K562 (cell line): ENCODE measurements around the gene H3-3A. TPM values are rescaled to one million over a fixed set of nuclear protein-coding genes. Genes with fewer than 3 reads are reported as not detected.
A peak's percentile ranks its signal among the peaks of the same experiment; 100 is the strongest.

ENCODE experiments used
- ATF3 ChIP-seq, 2 experiments: fragments of 450-650 bp in 1 of 2; sonication (generic) in 1 of 2; formaldehyde crosslinking in 1 of 2; IDR thresholded peaks in 1 of 2; conservative IDR thresholded peaks in 1 of 2; 2 replicates each; pipeline versions ENCODE4 v1.6.1 to v1.8.1; 2016 to 2023; ENCODE audit warnings: mild to moderate bottlenecking in 2 of 2, moderate library complexity in 2 of 2, inconsistent platforms in 1 of 2, missing genetic modification reagents in 1 of 2
- E2F5 ChIP-seq: sonication (generic); formaldehyde crosslinking; IDR thresholded peaks from 2 replicates; pipeline ENCODE4 v1.8.0; 2022; ENCODE audit warnings: mild to moderate bottlenecking, missing genetic modification reagents
- FOXK2 ChIP-seq, 2 experiments: fragments of 450-650 bp; IDR thresholded peaks in 1 of 2; conservative IDR thresholded peaks in 1 of 2; 2 replicates each; pipeline ENCODE4 v1.6.1; 2016; ENCODE audit warnings: low read depth in 2 of 2, mild to moderate bottlenecking in 1 of 2
- GATA2 ChIP-seq: sonication (generic); formaldehyde crosslinking; IDR thresholded peaks from 2 replicates; pipeline ENCODE4 v1.4.0; 2020; ENCODE audit warnings: mild to moderate bottlenecking, missing genetic modification reagents
- JUNB ChIP-seq: fragments of 450-650 bp; formaldehyde crosslinking; conservative IDR thresholded peaks from 2 replicates; pipeline ENCODE4 v1.4.0; 2020; ENCODE audit warnings: mild to moderate bottlenecking
- KHSRP ChIP-seq: fragments of 450-650 bp; IDR thresholded peaks from 2 replicates; pipeline ENCODE4 v1.6.1; 2017
- MLX ChIP-seq, 2 experiments: fragments of 450-650 bp in 1 of 2; sonication (generic) in 1 of 2; formaldehyde crosslinking; conservative IDR thresholded peaks; 2 replicates each; pipeline versions ENCODE4 v1.4.0 to v1.8.1; 2020 to 2022; ENCODE audit warnings: mild to moderate bottlenecking in 1 of 2, missing genetic modification reagents in 1 of 2
- MXI1 ChIP-seq: IDR thresholded peaks from 2 replicates; pipeline ENCODE4 v1.6.1; 2011; ENCODE audit warnings: low read depth, mild to moderate bottlenecking, improper control_type of control experiment, low read length
- NRF1 ChIP-seq, 2 experiments: fragments of 450-650 bp; IDR thresholded peaks in 1 of 2; conservative IDR thresholded peaks in 1 of 2; 2 replicates each; pipeline ENCODE4 v1.6.1; 2014; ENCODE audit warnings: mild to moderate bottlenecking in 2 of 2
- PTBP1 ChIP-seq: fragments of 200-400 bp; formaldehyde crosslinking; IDR thresholded peaks from 2 replicates; pipeline ENCODE4 v1.6.1; 2017; ENCODE audit warnings: low read depth, low read length
- SMC3 ChIP-seq: conservative IDR thresholded peaks from 2 replicates; pipeline ENCODE4 v1.6.1; 2011; ENCODE audit warnings: low read depth, low read length, improper control_type of control experiment; ENCODE audit not compliant: insufficient read depth
- TEAD4 ChIP-seq, 2 experiments: sonication (generic) in 1 of 2; formaldehyde crosslinking in 1 of 2; IDR thresholded peaks; 2 replicates each; pipeline versions ENCODE4 v1.6.1 to v1.8.0; 2012 to 2022; ENCODE audit warnings: borderline replicate concordance in 1 of 2, inconsistent platforms in 1 of 2, low read length in 1 of 2, mild to moderate bottlenecking in 1 of 2, missing genetic modification reagents in 1 of 2
- ZKSCAN1 ChIP-seq: fragments of 150-350 bp; IDR thresholded peaks from 2 replicates; pipeline ENCODE4 v1.6.1; 2016; ENCODE audit warnings: low read depth, low read length
- ZNF282 ChIP-seq: sonication (generic); formaldehyde crosslinking; IDR thresholded peaks from 2 replicates; pipeline ENCODE4 v1.8.1; 2023; ENCODE audit warnings: missing genetic modification reagents
- ZNF431 ChIP-seq: sonication (generic); formaldehyde crosslinking; IDR thresholded peaks from 2 replicates; pipeline ENCODE4 v1.8.0; 2022; ENCODE audit warnings: mild to moderate bottlenecking, missing genetic modification reagents
- polyA plus RNA-seq, 8 experiments: library from polyadenylated mRNA; depleted of rRNA in 4 of 8; stranded (reverse) in 5 of 8; unstranded in 3 of 8; fragments of >200 nt; fragmentation: Nextera tagmentation in 2 of 8; fragmentation: Illumina TruSeq in 1 of 8; extraction: Ambion mirVana in 2 of 8; extraction: Trizol in 1 of 8; gene quantifications; 2 replicates each; pipeline versions ENCODE4 v1.2.1 to v1.2.3, GENCODE V29; 2011 to 2014; ENCODE audit warnings: inconsistent platforms in 1 of 8, missing spikeins in 1 of 8
- total RNA-seq, 7 experiments: library from RNA; depleted of rRNA in 6 of 7; stranded (reverse); fragments of >200 nt in 6 of 7; fragmentation: Illumina TruSeq in 2 of 7; extraction: Trizol in 2 of 7; gene quantifications; 2 replicates each; pipeline versions ENCODE4 v1.2.1 to v1.2.3, GENCODE V29; 2011 to 2021; ENCODE audit warnings: low replicate concordance in 1 of 7
- TF ChIP-seq, protein P1 (sequence below): sonication (generic); formaldehyde crosslinking; IDR thresholded peaks from 2 replicates; pipeline ENCODE4 v1.4.0; 2020; ENCODE audit warnings: mild to moderate bottlenecking, missing genetic modification reagents
- TF ChIP-seq, protein P2 (sequence below): fragments of 450-650 bp; formaldehyde crosslinking; conservative IDR thresholded peaks from 2 replicates; pipeline ENCODE4 v1.4.0; 2022; ENCODE audit warnings: mild to moderate bottlenecking, missing genetic modification characterization
- TF ChIP-seq, protein P3 (sequence below): sonication (generic); formaldehyde crosslinking; IDR thresholded peaks from 2 replicates; pipeline ENCODE4 v1.8.1; 2023; ENCODE audit warnings: mild to moderate bottlenecking, missing genetic modification reagents

Gene H3-3A
- total and polyA plus RNA-seq, 9 of the 15 experiments (the other 6 are each of a cell fraction or from before 2014, with no cell fraction given), result 426 to 1,083 (median 591) TPM

DNA sequence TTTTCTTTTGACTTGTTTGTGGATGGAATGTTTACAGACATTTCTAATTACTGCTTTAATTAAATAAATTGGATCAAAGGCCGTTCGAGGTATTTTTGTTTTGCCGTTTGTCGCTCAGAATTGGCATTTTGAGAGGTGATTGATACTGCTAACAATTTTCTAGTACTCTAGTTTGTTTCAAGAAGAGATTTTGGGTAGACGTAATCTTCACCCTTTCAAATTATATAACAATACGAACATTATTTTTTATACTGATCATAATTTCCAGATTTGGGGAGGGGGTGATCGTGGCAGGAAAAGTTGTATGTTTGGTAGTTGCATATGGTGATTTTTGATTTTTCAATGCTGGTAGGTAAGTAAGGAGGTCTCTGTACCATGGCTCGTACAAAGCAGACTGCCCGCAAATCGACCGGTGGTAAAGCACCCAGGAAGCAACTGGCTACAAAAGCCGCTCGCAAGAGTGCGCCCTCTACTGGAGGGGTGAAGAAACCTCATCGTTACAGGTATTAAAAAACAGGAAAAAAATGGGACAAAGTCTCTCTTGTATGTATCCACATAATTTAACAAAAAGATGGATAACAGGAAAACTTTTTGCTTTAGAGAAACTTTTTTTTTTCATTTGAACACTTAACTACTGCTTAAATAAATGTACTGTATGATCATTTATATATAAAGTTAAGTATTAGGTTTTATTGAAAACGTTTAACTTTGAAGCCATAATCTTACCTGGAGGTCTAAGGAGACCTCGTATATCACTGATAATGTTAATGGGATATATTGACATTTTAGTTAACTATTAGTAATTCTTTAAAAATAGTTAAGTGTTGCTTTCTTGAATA lies 1.7 kb downstream of the H3-3A start (continued):
- TF ChIP-seq, protein P1, sequence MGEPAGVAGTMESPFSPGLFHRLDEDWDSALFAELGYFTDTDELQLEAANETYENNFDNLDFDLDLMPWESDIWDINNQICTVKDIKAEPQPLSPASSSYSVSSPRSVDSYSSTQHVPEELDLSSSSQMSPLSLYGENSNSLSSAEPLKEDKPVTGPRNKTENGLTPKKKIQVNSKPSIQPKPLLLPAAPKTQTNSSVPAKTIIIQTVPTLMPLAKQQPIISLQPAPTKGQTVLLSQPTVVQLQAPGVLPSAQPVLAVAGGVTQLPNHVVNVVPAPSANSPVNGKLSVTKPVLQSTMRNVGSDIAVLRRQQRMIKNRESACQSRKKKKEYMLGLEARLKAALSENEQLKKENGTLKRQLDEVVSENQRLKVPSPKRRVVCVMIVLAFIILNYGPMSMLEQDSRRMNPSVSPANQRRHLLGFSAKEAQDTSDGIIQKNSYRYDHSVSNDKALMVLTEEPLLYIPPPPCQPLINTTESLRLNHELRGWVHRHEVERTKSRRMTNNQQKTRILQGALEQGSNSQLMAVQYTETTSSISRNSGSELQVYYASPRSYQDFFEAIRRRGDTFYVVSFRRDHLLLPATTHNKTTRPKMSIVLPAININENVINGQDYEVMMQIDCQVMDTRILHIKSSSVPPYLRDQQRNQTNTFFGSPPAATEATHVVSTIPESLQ, result no peak
- no peak for TF ChIP-seq GATA2 (CRISPR knock-in tag)
- TF ChIP-seq, protein P2, sequence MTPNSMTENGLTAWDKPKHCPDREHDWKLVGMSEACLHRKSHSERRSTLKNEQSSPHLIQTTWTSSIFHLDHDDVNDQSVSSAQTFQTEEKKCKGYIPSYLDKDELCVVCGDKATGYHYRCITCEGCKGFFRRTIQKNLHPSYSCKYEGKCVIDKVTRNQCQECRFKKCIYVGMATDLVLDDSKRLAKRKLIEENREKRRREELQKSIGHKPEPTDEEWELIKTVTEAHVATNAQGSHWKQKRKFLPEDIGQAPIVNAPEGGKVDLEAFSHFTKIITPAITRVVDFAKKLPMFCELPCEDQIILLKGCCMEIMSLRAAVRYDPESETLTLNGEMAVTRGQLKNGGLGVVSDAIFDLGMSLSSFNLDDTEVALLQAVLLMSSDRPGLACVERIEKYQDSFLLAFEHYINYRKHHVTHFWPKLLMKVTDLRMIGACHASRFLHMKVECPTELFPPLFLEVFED (CRISPR knock-in tag), result 0 out of 2 replicates have a peak, but pooled peaks have one; percentile 53
- TF ChIP-seq TEAD4 (IDR thresholded peaks at IDR 0.05; ENCODE audit: low read length), result peak; percentile 38
- no peak for TF ChIP-seq TEAD4 (CRISPR knock-in tag; IDR thresholded peaks at IDR 0.05; ENCODE audit: borderline replicate concordance)
- TF ChIP-seq FOXK2 (conservative IDR thresholded peaks at IDR 0.05 in 1 of 2, IDR thresholded peaks at IDR 0.05 in 1 of 2; ENCODE audit: low read depth in 2 of 2), result no peak; a peak in 1 of 4 replicates
- 0 out of 2 replicates have a peak, but pooled peaks have one; percentile 26 for TF ChIP-seq KHSRP
- no peak for TF ChIP-seq E2F5 (CRISPR knock-in tag)
- TF ChIP-seq MXI1, result no peak
- TF ChIP-seq SMC3, result 0 out of 2 replicates have a peak, but pooled peaks have one; percentile 9
- TF ChIP-seq NRF1 (conservative IDR thresholded peaks at IDR 0.05 in 1 of 2, IDR thresholded peaks at IDR 0.05 in 1 of 2), result no peak
- TF ChIP-seq ZKSCAN1, result no peak
- no peak for TF ChIP-seq JUNB (CRISPR knock-in tag)
- TF ChIP-seq PTBP1, result no peak
- no peak for TF ChIP-seq ZNF431 (CRISPR knock-in tag)
- TF ChIP-seq, protein P3, sequence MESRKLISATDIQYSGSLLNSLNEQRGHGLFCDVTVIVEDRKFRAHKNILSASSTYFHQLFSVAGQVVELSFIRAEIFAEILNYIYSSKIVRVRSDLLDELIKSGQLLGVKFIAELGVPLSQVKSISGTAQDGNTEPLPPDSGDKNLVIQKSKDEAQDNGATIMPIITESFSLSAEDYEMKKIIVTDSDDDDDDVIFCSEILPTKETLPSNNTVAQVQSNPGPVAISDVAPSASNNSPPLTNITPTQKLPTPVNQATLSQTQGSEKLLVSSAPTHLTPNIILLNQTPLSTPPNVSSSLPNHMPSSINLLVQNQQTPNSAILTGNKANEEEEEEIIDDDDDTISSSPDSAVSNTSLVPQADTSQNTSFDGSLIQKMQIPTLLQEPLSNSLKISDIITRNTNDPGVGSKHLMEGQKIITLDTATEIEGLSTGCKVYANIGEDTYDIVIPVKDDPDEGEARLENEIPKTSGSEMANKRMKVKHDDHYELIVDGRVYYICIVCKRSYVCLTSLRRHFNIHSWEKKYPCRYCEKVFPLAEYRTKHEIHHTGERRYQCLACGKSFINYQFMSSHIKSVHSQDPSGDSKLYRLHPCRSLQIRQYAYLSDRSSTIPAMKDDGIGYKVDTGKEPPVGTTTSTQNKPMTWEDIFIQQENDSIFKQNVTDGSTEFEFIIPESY (CRISPR knock-in tag), result no peak
- no peak for TF ChIP-seq MLX (CRISPR knock-in tag; conservative IDR thresholded peaks at IDR 0.05)
- TF ChIP-seq ZNF282 (CRISPR knock-in tag), result no peak
- TF ChIP-seq ATF3 (IDR thresholded peaks at IDR 0.05), result no peak
- TF ChIP-seq ATF3 (CRISPR knock-in tag; conservative IDR thresholded peaks at IDR 0.05), result no peak
